Fibroblast of lung (primary cell): ENCODE data around the gene CCDC187. TPM values are rescaled to one million over a fixed set of nuclear protein-coding genes. Genes with fewer than 3 reads are reported as not detected.

Experiments used
- DNase-seq, 2 donors: peaks; one replicate each; pipeline versions ENCODE4 v3.0.0 to v3.0.0-alpha.2; 2010; ENCODE audit warnings: low read depth in 2 of 2
- H2AFZ ChIP-seq: 2 replicates; pipeline ENCODE4 v1.5.1; 2012; ENCODE audit warnings: low read length, control low read depth, inconsistent platforms
- H3K27ac ChIP-seq: 2 replicates; pipeline ENCODE4 v1.5.1; 2011; ENCODE audit warnings: low read length, control low read depth; ENCODE audit not compliant: insufficient read depth
- H3K27me3 ChIP-seq: 2 replicates; pipeline ENCODE4 v1.5.1; 2011; ENCODE audit warnings: mild to moderate bottlenecking, low read length; ENCODE audit not compliant: control insufficient read depth, insufficient read depth
- H3K36me3 ChIP-seq: 2 replicates; pipeline ENCODE4 v1.5.1; 2011; ENCODE audit warnings: low read length; ENCODE audit not compliant: control insufficient read depth, insufficient read depth
- H3K4me1 ChIP-seq: 2 replicates; pipeline ENCODE4 v1.5.1; 2011; ENCODE audit warnings: low read length; ENCODE audit not compliant: control insufficient read depth, insufficient read depth; ENCODE audit errors: extremely low read depth
- H3K4me2 ChIP-seq: 2 replicates; pipeline ENCODE4 v1.5.1; 2011; ENCODE audit warnings: low read length, control low read depth; ENCODE audit not compliant: insufficient read depth; ENCODE audit errors: extremely low read depth
- H3K4me3 ChIP-seq, 4 experiments: fragments of 200-600 bp in 1 of 4; sonication (generic) in 1 of 4; replicated peaks in 1 of 4; 2 replicates each; pipeline ENCODE4 v1.5.1; 2011 to 2016; ENCODE audit warnings: low read length in 4 of 4, low read depth in 3 of 4, mild to moderate bottlenecking in 3 of 4, control low read depth in 2 of 4, inconsistent platforms in 1 of 4, mixed read lengths in 1 of 4; ENCODE audit not compliant: insufficient read depth in 1 of 4; ENCODE audit errors: control extremely low read depth in 1 of 4
- H3K79me2 ChIP-seq: 2 replicates; pipeline ENCODE4 v1.5.1; 2012; ENCODE audit warnings: mild to moderate bottlenecking, low read length, inconsistent platforms; ENCODE audit not compliant: control insufficient read depth, insufficient read depth
- H3K9ac ChIP-seq: 2 replicates; pipeline ENCODE4 v1.5.1; 2011; ENCODE audit warnings: mild to moderate bottlenecking, low read length, control low read depth; ENCODE audit not compliant: insufficient read depth
- H3K9me3 ChIP-seq: 2 replicates; pipeline ENCODE4 v1.5.1; 2012; ENCODE audit warnings: low read depth, low read length; ENCODE audit not compliant: control insufficient read depth, insufficient read depth
- H4K20me1 ChIP-seq: 2 replicates; pipeline ENCODE4 v1.5.1; 2011; ENCODE audit warnings: low read length; ENCODE audit not compliant: control insufficient read depth, insufficient read depth; ENCODE audit errors: extremely low read depth
- CTCF ChIP-seq, 2 donors: IDR thresholded peaks in 1 of 2; conservative IDR thresholded peaks in 1 of 2; 1 replicate in 1 of 2; 2 replicates in 1 of 2; pipeline ENCODE4 v1.5.1; 2011 to 2012; ENCODE audit warnings: low read length in 2 of 2, control low read depth in 1 of 2, inconsistent platforms in 1 of 2, low read depth in 1 of 2, mild to moderate bottlenecking in 1 of 2
- EZH2 ChIP-seq: IDR thresholded peaks from 2 replicates; pipeline ENCODE4 v1.5.1; 2012; ENCODE audit warnings: low read length, control low read depth, mild to moderate bottlenecking; ENCODE audit errors: missing control alignments
- polyA plus RNA-seq, 2 donors: library from polyadenylated mRNA; depleted of rRNA in 1 of 2; stranded (reverse) in 1 of 2; unstranded in 1 of 2; fragments of >200 nt; gene quantifications; 2 replicates each; pipeline ENCODE4 v1.2.1, GENCODE V29; 2011 to 2012; ENCODE audit warnings: missing spikeins in 1 of 2
- total RNA-seq: library from RNA; depleted of rRNA; stranded (reverse); fragments of >200 nt; gene quantifications from 2 replicates; pipeline ENCODE4 v1.2.1, GENCODE V29; 2014

The CCDC187 gene
- total and polyA plus RNA-seq, 2 donors (not counting 1 experiment from before 2014, with no cell fraction given), result not detected

DNA sequence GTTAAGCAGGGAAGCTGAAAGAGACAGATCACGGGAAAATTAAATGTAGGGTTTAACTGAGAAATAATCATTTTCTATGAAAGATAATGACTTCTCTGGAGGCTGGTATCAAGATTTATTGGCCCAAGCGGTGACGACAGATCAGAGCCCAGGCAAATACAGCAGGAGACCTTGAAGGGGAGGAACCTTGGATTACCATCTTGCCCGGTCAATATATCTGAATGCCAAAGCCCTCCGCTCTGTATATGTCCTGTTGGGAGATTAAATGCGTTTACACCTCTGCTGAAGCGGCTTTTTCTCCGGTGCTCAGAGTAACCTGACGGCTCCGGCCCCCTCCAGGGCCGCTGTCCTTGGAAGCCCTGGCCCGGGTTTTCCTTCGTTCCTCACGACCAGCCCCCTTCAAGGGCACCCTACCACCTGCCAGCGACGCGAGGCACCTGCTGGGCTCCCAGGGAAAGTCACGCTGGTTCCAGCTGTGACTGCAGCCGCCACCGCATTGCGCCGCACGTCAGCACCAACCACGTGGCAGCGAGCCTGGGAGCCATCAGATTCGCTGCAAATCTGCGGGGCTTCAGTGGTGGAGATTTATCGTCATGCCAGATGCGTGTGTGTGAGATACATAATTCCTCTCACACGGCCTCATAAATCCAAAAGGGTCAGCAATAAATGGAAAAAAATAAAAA lies 53.9 kb downstream of the CCDC187 start:
- no peak for DNase-seq
- no peaks in the 10 kb centered on the region for H4K20me1 ChIP-seq
- peaks cover 1% of the 10 kb centered on the region for H3K79me2 ChIP-seq
- H3K4me1 ChIP-seq, result no peaks in the 10 kb centered on the region
- no peaks in the 10 kb centered on the region for H3K36me3 ChIP-seq
- no peak overlapping the region for H3K9ac ChIP-seq
- peaks cover 13% of the 10 kb centered on the region for H3K27me3 ChIP-seq
- no peak overlapping the region for H2AFZ ChIP-seq
- no peak overlapping the region for H3K4me3 ChIP-seq
- no peak overlapping the region for H3K4me2 ChIP-seq
- no peaks in the 10 kb centered on the region for H3K9me3 ChIP-seq
- TF ChIP-seq EZH2 (no peak), CTCF (conservative IDR thresholded peaks at IDR 0.05 in 1 of 2, IDR thresholded peaks at IDR 0.05 in 1 of 2; ENCODE audit: low read depth in 1 of 2, low read length in 2 of 2) (no peak)
- no peak overlapping the region for H3K27ac ChIP-seq

- H3K9me3 ChIP-seq, result no peaks in the 10 kb centered on the region
- no peak for TF ChIP-seq CTCF (conservative IDR thresholded peaks at IDR 0.05 in 1 of 2, IDR thresholded peaks at IDR 0.05 in 1 of 2; ENCODE audit: low read depth in 1 of 2, low read length in 2 of 2)
- no peak for TF ChIP-seq EZH2
Observed at GRCh38 chr9:136248951-136249876, 54.7 kb downstream of the CCDC187 start.

DNA sequence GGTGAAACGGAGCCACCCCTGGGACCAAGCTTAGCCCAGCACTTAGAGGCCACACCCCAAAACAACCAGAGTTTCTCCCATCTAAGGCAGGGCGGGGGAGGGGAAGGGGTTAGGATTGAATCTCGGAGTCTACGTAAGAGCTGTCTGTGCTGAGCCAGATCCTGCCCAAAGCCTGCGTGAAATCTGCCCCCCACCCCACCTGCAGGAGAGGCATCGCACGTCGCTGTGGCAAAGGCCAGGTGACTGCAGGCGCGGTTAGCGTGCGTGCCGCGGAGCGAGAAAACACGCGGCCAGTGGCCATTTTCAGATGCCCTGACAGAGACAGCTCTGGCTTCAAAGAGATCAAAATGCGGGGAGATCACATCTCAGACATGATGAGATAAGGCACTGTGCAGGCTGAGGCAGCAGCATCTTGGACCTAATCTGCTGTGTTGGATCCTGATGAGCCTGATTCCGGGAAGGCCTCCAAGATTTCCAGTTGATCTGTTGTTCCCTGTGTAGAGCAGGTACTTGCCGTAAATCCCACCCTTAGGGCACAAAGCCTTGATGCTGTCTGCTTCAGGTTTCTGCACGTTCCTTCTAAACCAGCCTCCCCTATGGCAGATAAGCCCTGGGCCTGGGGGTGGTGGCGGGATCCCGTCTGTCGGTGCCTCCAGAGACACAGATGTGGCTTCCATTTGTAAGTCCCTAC lies 55.8 kb downstream of the CCDC187 start:
- TF ChIP-seq CTCF (conservative IDR thresholded peaks at IDR 0.05 in 1 of 2, IDR thresholded peaks at IDR 0.05 in 1 of 2; ENCODE audit: low read depth in 1 of 2, low read length in 2 of 2) (no peak), EZH2 (no peak)
- H3K9ac ChIP-seq, result no peak overlapping the region
- no peaks in the 10 kb centered on the region for H3K36me3 ChIP-seq
- no peak overlapping the region for H3K4me2 ChIP-seq
- peaks cover 13% of the 10 kb centered on the region for H3K27me3 ChIP-seq
- peaks cover 12% of the 10 kb centered on the region for H3K79me2 ChIP-seq
- no peak overlapping the region for H3K27ac ChIP-seq
- peaks cover 4% of the 10 kb centered on the region for H3K4me1 ChIP-seq
- H3K9me3 ChIP-seq, result no peaks in the 10 kb centered on the region
- no peak overlapping the region for H3K4me3 ChIP-seq
- DNase-seq, result no peak
- no peak overlapping the region for H2AFZ ChIP-seq
- H4K20me1 ChIP-seq, result no peaks in the 10 kb centered on the region

More at GRCh38 chr9:136248951-136249876, 54.7 kb downstream of the CCDC187 start:
- Histone ChIP-seq H3K4me3 (no peak overlapping the region), H3K36me3 (no peaks in the 10 kb centered on the region), H3K9ac (no peak overlapping the region), H3K27ac (no peak overlapping the region), H3K4me1 (peaks cover 4% of the 10 kb centered on the region), H2AFZ (no peak overlapping the region), H4K20me1 (no peaks in the 10 kb centered on the region), H3K4me2 (no peak overlapping the region), H3K79me2 (peaks cover 9% of the 10 kb centered on the region), H3K27me3 (peaks cover 13% of the 10 kb centered on the region)
- no peak for DNase-seq
